Neural cell (in vitro differentiated cells): ENCODE data around the gene CYBB.

Experiments
- EZH2 ChIP-seq: fragments of 200-600, 300-800 bp; shearing (Covaris generic), sonication (generic); IDR thresholded peaks from 2 replicates; pipeline ENCODE4 v1.6.1; 2014; ENCODE audit warnings: antibody characterized with exemption, low read length, borderline replicate concordance, mild to moderate bottlenecking; ENCODE audit not compliant: insufficient read depth, poor library complexity, severe bottlenecking
- POLR2AphosphoS5 ChIP-seq: IDR thresholded peaks from 2 replicates; pipeline ENCODE4 v1.6.1; 2012
- RAD21 ChIP-seq: fragments of 450-650 bp; conservative IDR thresholded peaks from 2 replicates; pipeline ENCODE4 v1.6.1; 2014; ENCODE audit warnings: antibody characterized with exemption, mild to moderate bottlenecking, moderate library complexity
- SMC3 ChIP-seq: fragments of 450-650 bp; conservative IDR thresholded peaks from 2 replicates; pipeline ENCODE4 v1.6.1; 2014; ENCODE audit warnings: antibody characterized with exemption, mild to moderate bottlenecking, moderate library complexity; ENCODE audit not compliant: poor library complexity
- TAF1 ChIP-seq: IDR thresholded peaks from 2 replicates; pipeline ENCODE4 v1.6.1; 2012; ENCODE audit warnings: low read depth
- TF ChIP-seq, protein P1 (sequence below): fragments of 450-650 bp; IDR thresholded peaks from 2 replicates; pipeline ENCODE4 v1.5.1; 2014; ENCODE audit warnings: antibody characterized with exemption, mild to moderate bottlenecking, moderate library complexity; ENCODE audit not compliant: poor library complexity, severe bottlenecking

DNA sequence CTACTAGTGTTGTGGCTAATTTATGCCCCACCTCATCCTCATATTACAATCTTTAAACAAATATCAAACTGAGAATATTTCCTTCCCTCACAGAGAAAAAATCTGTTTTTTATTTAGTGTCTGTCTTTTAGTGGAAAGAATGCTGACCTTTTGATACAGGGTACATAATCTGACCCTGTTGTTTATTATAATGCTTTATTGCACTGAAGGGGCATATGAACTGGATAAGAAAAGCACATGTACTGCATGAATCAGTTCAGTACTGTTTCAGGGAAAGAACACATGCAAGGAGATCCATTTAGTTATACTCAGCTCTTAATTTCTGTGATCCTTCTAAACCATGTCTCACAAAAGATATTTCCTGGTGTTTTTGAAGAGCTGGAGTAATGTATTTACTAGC lies 83.0 kb downstream of the CYBB start:
- no peak for TF ChIP-seq EZH2
- TF ChIP-seq TAF1: no peak
- TF ChIP-seq POLR2AphosphoS5: no peak
- TF ChIP-seq, protein P1, sequence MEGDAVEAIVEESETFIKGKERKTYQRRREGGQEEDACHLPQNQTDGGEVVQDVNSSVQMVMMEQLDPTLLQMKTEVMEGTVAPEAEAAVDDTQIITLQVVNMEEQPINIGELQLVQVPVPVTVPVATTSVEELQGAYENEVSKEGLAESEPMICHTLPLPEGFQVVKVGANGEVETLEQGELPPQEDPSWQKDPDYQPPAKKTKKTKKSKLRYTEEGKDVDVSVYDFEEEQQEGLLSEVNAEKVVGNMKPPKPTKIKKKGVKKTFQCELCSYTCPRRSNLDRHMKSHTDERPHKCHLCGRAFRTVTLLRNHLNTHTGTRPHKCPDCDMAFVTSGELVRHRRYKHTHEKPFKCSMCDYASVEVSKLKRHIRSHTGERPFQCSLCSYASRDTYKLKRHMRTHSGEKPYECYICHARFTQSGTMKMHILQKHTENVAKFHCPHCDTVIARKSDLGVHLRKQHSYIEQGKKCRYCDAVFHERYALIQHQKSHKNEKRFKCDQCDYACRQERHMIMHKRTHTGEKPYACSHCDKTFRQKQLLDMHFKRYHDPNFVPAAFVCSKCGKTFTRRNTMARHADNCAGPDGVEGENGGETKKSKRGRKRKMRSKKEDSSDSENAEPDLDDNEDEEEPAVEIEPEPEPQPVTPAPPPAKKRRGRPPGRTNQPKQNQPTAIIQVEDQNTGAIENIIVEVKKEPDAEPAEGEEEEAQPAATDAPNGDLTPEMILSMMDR: no peak
- no peak for TF ChIP-seq RAD21
- no peak for TF ChIP-seq SMC3
